HG03280 (cell line): ENCODE measurements around the gene TMEM45B.
A peak's percentile ranks its signal among the peaks of the same experiment; 100 is the strongest.
"Not testable (repeated sequence)": the region's sequence is repeated elsewhere in the genome, so short reads cannot be mapped to it uniquely, and the experiment has no call there.

ENCODE experiments used
- ATAC-seq: cut with Tn5 transposase; IDR thresholded peaks from one replicate; pipeline ENCODE4 v1.9.1; 2021; ENCODE audit warnings: mild to moderate bottlenecking, moderate library complexity; ENCODE audit not compliant: unreplicated experiment

TMEM45B gene

DNA sequence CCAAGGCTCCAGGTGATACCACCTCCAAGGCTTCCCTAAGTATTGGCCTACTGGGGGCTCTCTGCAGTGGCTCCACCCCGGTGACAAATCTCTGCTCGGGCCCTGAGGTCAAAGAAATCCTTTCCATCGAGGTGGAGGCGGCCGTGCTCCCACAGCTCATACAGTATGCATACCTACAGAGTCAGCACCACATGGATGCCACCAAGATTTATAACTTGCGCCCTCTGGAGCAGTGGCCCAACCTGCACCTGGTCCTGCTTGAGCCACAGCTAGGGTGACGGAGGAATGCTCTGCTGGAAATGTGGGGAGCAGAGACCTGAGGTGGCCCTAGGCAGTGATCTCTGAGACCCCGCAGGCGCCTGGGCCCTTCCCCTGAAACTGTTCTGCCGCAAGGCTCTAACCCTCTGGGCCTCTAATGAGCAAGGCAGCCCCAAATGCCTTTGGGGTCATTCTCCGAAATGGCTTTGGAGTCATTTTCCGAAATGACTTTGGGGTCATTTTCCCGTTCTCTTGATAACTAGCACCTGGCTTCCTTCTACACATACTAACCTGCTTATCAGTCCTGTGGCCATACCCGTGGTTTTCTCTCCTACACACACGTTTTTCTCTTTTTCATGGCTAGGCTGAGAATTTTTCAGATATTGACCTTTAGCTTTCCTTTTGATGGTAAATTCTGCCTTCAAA lies 33.9 kb downstream of the TMEM45B start:
- no peak for ATAC-seq

DNA sequence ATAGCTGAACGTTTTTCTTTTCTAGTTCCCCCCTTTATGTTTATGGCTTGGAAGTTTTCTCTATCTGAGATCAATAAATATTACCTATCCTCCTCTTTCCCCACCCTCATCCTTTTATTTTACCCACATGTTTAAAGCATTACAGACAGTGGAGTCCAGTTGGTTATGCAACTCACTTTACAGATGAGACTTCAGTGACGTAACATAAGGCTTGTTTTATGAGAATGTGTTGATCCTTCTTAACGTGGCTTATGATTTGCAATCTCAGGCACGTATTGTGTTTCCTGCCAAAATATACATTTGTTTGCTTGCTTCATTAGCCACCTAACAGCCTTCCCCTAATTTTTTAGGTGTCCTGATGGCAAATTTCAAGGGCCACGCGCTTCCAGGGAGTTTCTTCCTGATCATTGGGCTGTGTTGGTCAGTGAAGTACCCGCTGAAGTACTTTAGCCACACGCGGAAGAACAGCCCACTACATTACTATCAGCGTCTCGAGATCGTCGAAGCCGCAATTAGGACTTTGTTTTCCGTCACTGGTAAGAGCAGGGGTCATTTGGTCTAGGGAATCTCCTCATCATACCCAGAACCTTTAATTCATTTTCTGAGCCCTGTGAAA lies 36.6 kb downstream of the TMEM45B start:
- ATAC-seq, result no peak

DNA sequence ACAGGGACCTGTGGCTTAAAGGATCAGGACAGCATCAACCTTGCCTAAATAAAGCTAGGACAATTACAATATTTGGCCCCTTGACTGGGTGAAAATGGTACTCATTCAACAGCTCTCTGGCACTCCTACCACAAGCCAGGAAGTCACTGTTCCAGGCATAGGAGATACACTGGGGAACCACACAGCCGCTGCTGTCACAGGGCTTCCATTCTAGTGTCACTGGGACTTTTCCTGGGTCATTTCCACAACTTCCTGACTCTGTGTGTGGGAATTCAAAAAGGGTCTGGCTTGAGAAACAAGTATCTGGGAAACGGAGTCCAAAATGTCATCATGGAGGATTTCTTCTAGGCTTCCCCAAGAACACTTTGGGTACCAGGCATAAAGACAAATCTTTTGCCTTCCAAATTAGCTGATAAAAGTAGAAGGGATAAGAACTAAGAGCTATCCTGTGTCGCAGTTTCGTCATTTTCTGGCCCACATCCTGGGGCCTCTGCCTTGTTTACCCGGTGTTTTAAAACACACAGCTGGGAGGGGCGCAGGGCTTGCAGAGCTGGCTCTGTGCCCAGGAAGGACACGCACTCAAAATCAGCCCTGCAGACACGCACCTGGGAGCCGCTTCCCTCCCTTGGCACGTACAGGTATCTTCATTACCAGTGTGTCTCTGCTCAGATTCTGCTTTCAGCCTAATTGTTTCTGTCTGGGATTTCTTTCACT lies 38.0 kb downstream of the TMEM45B start:
- ATAC-seq, result no peak

DNA sequence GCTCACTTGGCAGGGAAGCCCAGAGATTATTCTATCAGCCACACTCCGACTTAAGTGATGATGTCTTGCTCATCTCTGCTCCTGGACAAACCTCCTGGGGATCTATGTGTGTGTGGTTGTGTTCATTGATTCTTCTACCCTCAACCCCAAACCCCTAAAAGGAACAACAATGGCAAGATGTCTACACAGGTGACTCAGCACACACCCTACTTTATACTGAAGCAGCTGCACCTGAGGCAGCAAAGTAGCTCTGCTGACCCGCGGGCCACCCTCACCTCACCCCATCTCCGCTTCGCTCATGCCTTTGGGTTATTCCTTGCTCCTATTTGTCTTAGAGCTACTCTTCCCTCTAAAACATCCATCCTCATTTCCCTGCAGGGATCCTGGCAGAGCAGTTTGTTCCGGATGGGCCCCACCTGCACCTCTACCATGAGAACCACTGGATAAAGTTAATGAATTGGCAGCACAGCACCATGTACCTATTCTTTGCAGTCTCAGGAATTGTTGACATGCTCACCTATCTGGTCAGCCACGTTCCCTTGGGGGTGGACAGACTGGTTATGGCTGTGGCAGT lies 38.7 kb downstream of the TMEM45B start:
- ATAC-seq, result no peak

DNA sequence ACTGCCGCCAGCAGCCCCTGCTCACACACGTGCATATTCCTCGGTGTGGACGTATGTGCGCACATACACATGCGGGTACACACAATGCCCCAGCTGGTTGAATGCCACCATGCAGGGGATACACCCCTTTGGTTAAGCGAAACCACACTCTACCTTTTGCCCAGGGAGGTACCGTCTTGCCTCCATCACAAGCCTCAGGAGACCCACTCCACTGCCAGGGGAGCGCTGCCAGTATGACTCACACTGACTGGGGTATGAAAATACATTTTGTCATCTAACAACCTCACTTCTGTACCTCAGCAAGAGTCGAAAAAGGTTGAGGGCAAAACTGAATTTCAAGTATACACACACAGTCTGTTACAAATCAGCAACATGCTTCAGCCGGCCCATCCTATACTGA lies 39.4 kb downstream of the TMEM45B start:
- ATAC-seq, result no peak

DNA sequence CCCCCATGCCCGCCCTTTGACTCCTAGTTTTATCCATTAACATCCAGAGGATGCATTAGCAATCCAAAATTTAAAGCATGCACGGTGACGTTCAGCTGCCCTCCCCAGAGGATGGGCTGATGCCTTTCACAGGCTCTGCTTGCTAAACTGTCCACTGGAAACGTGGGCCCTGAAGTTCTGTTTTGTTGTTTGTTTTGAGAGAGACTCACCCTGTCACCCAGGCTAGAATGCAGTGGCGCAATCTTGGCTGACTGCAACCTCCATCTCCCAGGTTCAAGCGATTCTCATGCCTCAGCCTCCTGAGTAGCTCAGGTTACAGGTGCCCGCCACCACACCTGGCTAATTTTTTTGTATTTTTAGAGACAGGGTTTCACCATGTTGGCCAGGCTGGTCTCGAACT lies 40.4 kb downstream of the TMEM45B start:
- no peak for ATAC-seq

DNA sequence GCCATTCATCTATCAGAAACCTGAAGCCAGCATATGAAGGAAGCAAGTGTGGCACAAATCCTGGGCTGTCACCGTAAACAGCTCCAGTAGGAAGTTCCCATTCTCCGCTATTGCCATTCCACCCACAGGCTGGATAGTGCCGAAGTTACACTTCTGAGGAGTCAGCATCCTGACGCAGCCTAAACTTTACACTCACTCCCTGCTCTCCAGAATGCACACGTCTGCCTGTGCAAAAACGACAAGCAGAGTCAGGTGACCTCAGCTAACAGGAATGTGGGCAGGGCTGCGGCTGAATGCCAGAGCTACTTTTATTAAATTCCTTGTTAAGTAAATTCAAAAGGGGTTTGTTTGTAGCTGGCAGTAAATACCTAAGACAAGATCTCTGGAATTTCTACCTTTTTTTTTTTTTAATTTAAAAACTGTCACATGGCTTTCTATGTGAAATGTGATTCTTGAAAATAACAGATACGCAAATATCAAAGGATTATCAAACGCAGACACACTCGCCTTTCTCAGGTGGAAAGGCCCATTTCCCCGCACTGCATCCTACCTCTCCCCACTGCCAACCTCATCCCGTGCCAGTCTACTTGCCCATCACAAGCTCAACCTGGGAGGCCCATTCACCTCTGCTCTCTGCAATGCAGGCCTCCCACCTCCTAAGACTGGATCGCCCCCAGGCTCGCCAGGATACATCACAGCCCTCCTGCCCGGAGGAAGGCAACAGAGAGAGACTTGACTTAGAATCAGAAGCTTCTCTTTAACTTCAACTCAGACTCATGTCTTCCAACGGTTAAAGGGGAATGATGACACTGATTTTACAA lies 46.3 kb downstream of the TMEM45B start:
- ATAC-seq, result no peak

DNA sequence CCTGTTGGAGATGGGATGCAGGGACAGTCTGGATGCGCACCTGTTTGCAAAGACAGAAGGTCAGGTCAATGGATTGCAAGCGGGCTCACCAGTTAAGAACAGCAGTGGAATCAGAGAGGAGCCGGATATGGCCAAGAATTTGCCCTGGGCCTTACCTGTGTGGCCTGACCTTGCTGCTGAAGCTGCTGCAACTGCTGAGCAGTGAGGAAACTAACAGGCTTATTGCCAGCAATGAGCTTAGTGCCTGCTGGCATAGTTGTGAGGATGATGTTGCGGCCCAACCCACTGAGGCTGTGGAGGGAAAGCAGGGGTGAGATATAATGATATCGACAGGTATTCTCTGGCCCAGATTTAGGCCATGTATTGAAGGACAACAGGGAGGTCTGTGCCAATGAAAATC lies 49.2 kb downstream of the TMEM45B start:
- no peak for ATAC-seq

DNA sequence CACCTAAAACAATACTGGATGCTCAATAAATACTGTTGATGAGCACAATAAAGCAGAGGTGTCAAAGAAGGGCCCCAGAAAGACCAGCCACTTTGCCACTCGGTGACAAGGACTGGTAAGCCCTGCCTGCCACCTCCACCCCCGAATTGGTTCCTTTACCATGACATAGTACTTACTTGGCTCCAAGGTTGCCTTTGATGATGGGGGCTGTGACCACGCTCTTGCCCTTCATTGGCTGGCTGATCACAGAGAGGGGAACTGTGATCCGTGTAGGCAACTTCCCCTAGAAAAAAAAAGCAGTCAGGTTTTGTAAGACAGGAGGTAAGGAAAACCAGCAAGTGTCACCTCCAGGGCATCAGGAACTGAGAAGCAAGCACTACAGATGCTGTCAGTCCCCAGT lies 50.1 kb downstream of the TMEM45B start:
- no peak for ATAC-seq

DNA sequence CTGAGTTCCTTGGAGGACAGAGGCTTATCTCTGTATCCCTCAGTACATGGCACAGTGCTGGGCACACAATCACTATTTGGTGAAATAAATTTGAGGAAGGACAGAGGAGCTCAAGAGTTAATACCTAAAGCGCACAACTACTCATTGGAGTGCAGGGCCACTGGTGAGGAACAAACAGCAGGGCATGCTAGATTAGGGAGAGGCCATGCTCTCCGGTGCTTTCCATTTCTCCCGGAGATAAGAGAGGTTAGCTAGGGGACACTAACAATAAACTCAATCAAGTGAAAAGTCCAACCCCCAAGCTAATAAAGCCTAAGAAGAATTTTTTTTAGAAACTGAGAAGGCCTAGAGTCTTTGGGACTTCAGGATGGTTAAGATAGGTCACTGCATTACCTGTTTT lies 50.7 kb downstream of the TMEM45B start:
- no peak for ATAC-seq

DNA sequence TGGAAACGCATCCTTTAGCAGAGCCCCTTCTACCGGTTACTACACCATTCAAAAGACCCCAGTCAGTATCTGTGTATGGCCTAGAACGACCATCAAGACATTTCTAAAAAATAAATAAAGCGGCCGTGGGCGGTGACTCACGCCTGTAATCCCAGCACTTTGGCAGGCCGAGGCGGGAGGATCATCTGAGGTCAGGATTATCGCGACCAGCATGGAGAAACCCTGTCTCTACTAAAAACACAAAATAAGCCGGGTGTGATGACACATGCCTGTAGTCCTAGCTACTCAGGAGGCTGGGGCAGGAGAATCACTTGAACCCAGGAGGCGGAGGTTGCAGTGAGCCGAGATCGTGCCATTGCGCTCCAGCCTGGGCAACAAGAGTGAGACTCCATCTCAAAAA lies 53.0 kb downstream of the TMEM45B start:
- not testable (repeated sequence) for ATAC-seq

DNA sequence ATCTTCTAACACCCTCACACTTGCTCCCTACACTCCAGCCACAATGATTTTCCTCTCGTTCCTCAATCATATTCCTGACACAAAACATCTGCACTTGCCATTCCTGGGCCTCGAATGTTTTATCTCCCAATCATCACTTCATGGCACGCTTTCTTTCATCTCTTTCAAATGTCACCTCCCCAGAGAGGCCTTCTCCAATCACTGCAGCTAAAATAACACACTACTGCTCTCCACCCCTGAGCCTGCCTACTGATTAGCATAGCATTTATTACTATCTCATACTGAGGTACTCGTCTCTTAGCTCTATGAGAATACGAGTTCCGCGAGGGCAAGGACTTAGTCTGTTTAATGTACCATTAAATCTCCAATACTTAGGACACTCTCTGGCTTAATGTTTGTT lies 56.3 kb downstream of the TMEM45B start:
- ATAC-seq, result no peak

DNA sequence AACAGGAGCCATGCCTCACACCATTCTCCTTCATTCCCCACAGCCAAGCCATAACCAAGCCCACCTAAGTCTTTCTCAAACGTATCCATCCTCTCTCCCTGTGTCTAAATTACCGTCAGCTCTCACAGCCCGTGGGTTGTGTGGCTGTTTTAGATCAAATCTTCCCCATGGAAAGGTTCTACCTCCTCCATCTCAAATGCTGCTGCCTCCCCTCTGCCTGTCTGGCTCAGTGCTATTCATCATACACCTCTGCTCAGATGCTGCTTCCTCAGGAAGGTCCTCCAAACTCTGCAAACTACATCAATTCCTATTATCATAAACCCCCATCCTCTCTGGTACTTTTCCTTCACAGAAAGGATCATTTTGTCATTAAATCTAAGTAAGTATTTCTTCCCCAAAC lies 64.7 kb downstream of the TMEM45B start:
- ATAC-seq, result no peak

DNA sequence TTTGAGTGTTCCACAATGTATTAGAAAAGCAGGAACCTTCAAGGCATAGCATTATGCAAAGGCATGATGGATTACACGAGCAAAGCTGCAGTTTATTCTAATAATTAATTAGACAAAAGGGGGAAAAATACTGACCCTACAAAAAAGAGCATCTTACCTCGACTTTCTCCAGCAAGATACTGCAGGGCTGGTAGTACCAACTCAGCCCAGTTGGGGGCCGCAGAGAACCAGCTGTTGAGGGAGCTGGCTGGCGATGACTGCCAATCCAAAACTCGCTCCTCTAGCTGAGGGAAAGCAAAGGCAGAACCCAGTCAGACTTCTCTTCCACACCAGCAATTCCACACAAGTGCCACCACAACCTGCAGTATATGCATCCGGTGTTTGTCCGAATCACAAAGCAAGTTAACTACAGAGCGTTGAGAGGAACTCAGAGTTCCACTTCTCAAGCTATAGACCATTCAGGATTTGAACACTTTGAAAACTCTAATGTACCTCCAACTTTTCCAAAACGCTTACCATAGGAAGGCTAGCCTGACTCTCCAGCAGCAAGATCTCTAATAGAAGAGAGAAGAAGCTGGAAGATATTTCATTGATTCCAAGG lies 66.0 kb downstream of the TMEM45B start:
- peak; percentile 66 for ATAC-seq

DNA sequence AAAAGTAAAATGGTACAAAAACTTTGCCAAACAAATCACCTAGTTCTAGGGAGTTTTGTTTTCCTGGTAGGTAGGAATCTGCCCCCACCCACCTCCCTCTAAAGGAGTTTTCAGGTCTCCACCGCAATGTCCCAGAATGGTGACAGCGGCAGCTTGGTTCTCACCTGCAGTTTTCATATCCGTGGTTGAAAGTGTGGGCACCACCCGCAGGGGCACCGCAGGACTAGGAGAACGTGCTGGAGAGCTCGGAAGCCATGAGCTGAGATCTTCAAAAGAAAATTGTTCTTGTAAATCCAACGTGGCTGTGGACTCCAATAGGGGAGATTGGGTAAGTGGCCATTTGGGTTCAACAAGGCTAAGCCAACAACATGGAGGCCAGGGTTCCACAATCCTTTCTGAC lies 68.9 kb downstream of the TMEM45B start:
- no peak for ATAC-seq

DNA sequence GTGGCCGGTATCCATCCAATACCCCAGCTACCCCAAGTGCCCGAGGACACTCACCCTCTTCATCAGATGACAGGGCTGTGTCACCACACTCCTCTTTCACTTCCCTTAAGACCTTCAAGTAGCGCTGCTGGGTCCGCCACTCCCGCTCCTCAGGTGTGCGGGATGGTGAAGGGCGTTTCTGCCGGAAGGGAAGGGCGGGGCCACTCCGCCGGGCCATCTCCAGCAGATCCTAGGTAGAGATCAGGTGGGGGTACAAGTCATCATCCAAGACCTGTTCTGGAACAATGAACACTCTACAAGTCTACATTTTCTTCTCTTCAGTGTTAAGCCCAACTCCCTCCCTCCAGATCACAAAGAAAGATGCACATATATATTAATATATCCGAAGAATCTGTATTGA lies 69.7 kb downstream of the TMEM45B start:
- no peak for ATAC-seq

DNA sequence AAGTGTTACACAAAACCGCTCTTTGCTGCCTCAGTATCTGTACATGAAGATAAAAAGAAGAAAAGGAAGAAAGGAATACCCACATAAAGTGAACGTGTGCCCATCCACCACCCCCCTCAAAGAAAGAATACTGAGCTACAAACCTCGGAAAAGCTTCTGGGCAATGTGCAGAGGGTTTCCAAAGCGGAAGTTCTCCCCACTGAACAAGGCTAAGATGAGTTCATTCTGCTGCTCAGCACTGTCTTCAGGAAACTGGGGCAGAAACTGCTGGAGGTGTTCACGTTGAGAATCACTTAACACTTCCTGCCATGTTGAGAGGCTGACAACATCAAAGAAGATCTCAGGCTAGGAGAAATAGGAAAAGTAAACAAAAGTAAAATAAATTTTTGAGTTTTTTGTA lies 72.8 kb downstream of the TMEM45B start:
- ATAC-seq, result no peak

DNA sequence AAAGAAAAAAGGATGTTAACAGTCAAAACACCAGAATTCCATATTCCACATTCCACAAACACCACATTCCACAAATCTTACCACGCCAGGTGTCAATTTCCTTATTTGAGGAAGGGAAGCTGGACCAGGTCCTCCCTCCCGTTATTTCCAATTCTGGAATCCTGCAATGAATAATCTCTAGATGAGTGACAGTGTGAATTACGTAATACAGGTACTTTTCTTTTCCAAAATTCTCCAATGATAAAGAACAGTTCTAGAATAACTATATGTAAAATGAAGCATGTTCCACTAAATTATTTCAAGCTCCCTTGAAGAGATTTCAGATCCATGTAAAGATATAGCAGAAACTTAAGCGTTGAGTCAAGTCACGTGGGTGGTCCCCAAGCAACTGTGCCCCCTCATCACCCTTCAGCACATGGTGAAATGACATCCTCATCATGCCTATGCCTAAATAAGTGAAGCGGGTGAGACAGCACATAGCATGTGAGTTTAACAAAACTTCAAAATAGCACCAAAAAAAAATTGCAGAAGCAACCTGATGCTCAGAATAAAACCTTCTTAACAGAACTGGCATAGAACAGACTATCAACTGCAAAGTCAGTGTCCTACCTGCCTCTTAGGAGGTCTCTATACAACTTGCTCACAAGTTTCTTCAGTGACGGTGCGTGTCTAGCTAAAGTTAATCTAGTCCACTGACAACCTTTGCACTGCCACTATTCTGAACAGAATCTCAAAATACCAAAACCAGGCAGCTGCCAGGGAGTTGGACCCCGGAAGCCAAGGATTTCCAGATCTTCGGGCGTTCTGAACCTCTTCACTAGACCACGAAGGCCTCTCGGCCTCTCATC lies 78.9 kb downstream of the TMEM45B start:
- peak; percentile 18 for ATAC-seq

DNA sequence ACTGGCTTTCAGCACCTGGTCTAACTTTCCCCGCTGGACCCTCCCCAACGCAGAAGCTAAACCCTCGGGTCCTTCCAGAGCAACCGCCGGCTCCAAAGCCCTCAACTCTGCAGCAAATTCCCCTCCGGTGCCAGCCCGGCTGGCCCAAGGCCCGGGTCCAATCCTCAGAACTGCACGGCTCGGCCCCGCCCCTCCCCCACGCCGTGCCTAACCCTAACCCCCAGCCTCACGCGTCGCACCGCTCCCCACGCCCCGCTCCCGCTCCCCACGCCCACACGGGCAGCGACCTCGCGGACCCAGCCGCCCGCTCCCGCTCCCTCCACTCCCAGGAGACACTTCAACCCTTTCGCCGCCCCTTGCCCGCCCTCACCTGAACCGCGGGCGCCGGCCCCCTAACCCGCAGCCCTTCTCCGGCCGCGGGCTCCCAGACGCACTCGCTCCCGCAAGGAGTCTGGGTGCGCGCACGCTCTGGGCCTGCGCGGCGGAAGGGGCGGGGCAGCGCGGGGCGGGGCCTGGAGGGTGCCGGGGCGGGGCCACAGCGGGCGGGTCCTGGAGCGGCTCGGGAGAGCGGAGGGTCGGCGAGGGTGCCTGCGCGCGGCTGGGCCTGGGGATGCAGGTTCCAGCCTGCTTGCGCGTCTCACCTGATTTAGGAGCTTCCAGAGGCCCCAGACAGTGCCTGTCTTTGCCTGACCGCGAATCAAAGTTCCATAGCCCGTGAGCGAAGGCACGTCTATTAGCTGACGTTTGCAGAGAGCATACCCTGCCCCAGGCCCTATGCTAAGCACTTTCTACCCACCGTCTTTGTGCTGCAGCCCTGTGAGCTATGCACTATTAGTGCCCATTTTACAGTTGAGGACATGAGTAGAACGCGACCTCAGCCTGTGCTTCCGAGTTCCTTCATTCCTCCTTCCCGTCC lies 79.7 kb downstream of the TMEM45B start, which contains the start of gene NFRKB:
NFRKB (minus strand) TSS at position 453 of the 916 bp plus-strand sequence. CDS start 2,729 bp downstream, outside the sequence.
- peak; percentile 97 for ATAC-seq
